NT2/D1 (cell line): ENCODE results near the gene ZNF12.
"Not testable (repeated sequence)": the region's sequence is repeated elsewhere in the genome, so short reads cannot be mapped to it uniquely, and the experiment has no call there.

ENCODE experiments used
- DNase-seq: peaks from one replicate; pipeline ENCODE4 v3.0.0-alpha.2; 2011; ENCODE audit warnings: low read depth, low spot score
- H3K27me3 ChIP-seq: 2 replicates; pipeline ENCODE4 v1.6.0; 2011; ENCODE audit warnings: mild to moderate bottlenecking; ENCODE audit not compliant: insufficient read length, insufficient read depth
- H3K36me3 ChIP-seq: 2 replicates; pipeline ENCODE4 v1.6.1; 2011; ENCODE audit warnings: mild to moderate bottlenecking, low read length, mixed read lengths; ENCODE audit not compliant: insufficient read depth, insufficient read length
- H3K4me1 ChIP-seq: 2 replicates; pipeline ENCODE4 v1.5.1; 2011; ENCODE audit not compliant: insufficient read depth, insufficient read length
- H3K4me3 ChIP-seq: 2 replicates; pipeline ENCODE4 v1.5.1; 2011; ENCODE audit warnings: low read depth; ENCODE audit not compliant: insufficient read length
- H3K9ac ChIP-seq: 2 replicates; pipeline ENCODE4 v1.6.0; 2011; ENCODE audit warnings: low read depth; ENCODE audit not compliant: insufficient read length
- H3K9me3 ChIP-seq: 2 replicates; pipeline ENCODE4 v1.5.1; 2011; ENCODE audit warnings: mild to moderate bottlenecking, low read length; ENCODE audit not compliant: insufficient read depth
- SUZ12 ChIP-seq: IDR thresholded peaks from 2 replicates; pipeline ENCODE4 v1.6.1; 2011; ENCODE audit not compliant: insufficient read length, insufficient read depth; ENCODE audit errors: extremely low read depth
- YY1 ChIP-seq: IDR thresholded peaks from 2 replicates; pipeline ENCODE4 v1.6.1; 2011; ENCODE audit not compliant: insufficient read length, insufficient read depth
- ZNF274 ChIP-seq: IDR thresholded peaks from 2 replicates; pipeline ENCODE4 v1.6.1; 2011; ENCODE audit warnings: mild to moderate bottlenecking, low read depth, low read length

ZNF12 gene

GRCh38 chr7:6729492-6730342 is 23.0 kb upstream of the ZNF12 start:
- no peaks in the 10 kb centered on the region for H3K9me3 ChIP-seq
- peak; percentile 27 for TF ChIP-seq YY1
- TF ChIP-seq ZNF274 = no peak
- no peak for TF ChIP-seq SUZ12
- H3K36me3 ChIP-seq = peaks cover 24% of the 10 kb centered on the region
- H3K4me1 ChIP-seq = peaks cover 7% of the 10 kb centered on the region
- DNase-seq = peak; percentile 97
- no peaks in the 10 kb centered on the region for H3K27me3 ChIP-seq
- peak overlapping the region; percentile 98 for H3K9ac ChIP-seq
- peak overlapping the region; percentile 94 for H3K4me3 ChIP-seq

DNA sequence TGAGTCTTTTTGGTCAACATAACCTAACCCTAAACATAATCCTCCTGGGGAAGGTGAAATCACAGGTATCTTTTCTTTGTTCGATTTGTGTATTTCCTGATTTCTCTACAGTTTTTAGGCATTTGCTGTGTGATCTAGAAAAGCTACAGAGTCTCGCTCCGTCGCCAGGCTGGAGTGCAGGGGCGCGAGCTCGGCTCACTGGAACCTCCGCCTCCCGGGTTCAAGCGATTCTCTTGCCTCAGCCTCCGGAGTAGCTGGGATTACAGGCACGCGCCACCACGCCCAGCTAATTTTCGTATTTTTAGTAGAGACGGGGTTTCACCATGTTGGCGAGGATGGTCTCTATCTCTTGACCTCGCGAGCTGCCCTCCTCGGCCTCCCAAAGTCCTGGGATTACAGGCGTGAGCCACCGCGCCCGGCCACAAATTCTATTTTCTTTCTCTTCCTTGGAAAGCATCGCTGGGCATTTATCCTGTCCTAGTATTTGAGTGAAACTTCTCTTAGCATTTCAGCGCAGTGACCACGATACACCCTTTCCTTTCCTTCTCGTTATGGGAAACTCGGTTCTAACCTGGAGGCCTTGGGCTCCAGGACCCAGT is 22.2 kb upstream of the ZNF12 start:
- H3K4me1 ChIP-seq, H3K9me3 ChIP-seq, H3K9ac ChIP-seq, DNase-seq, H3K27me3 ChIP-seq: not testable (repeated sequence)
- Histone ChIP-seq H3K36me3 (peaks cover 18% of the 10 kb centered on the region), H3K4me3 (peak overlapping the region; percentile 94)

GRCh38 chr7:6727663-6728062 is 20.9 kb upstream of the ZNF12 start:
- H3K27me3 ChIP-seq = no peaks in the 10 kb centered on the region
- peaks cover 5% of the 10 kb centered on the region for H3K36me3 ChIP-seq
- no peak overlapping the region for H3K4me3 ChIP-seq
- no peak for DNase-seq
- no peaks in the 10 kb centered on the region for H3K9me3 ChIP-seq
- H3K4me1 ChIP-seq = peaks cover 7% of the 10 kb centered on the region
- TF ChIP-seq SUZ12 = no peak
- no peak for TF ChIP-seq ZNF274
- TF ChIP-seq YY1 = no peak
- no peak overlapping the region for H3K9ac ChIP-seq

DNA sequence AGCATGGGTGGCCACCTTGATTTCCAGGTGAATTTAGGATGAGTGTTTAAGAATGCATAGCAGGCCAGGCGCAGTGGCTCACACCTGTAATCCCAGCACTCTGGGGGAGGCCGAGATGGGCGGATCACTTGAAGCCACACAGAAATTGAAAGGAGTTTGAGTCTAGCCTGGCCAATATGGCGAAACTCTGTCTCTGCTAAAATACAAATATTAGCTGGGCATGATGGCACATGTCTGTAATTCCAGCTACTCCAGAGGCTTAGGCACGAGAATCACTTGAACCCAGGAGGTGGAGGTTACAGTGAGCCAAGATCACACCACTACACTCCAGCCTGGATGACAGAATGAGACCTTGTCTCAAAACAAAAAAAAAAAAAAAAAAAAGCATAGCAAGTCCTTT is 19.6 kb upstream of the ZNF12 start:
- not testable (repeated sequence) for H3K9me3 ChIP-seq, DNase-seq, H3K9ac ChIP-seq, H3K36me3 ChIP-seq, H3K27me3 ChIP-seq, H3K4me3 ChIP-seq, H3K4me1 ChIP-seq

- H3K9me3 ChIP-seq = no peaks in the 10 kb centered on the region
- no peak overlapping the region for H3K4me3 ChIP-seq
- H3K9ac ChIP-seq = no peak overlapping the region
- TF ChIP-seq ZNF274 (no peak), YY1 (no peak), SUZ12 (no peak)
- peaks cover 7% of the 10 kb centered on the region for H3K4me1 ChIP-seq
- H3K36me3 ChIP-seq = no peaks in the 10 kb centered on the region
- H3K27me3 ChIP-seq = no peaks in the 10 kb centered on the region
- no peak for DNase-seq
These were observed 18.3 kb upstream of the ZNF12 start for GRCh38 chr7:6725003-6725402.

GRCh38 chr7:6724351-6724750 is 17.6 kb upstream of the ZNF12 start:
- H3K4me3 ChIP-seq, H3K4me1 ChIP-seq, H3K9me3 ChIP-seq, H3K27me3 ChIP-seq, H3K9ac ChIP-seq, DNase-seq, H3K36me3 ChIP-seq: not testable (repeated sequence)

- Histone ChIP-seq H3K36me3 (no peaks in the 10 kb centered on the region), H3K4me3 (no peak overlapping the region), H3K9me3 (no peaks in the 10 kb centered on the region), H3K27me3 (no peaks in the 10 kb centered on the region), H3K9ac (no peak overlapping the region), H3K4me1 (no peaks in the 10 kb centered on the region)
- TF ChIP-seq SUZ12 = no peak
- no peak for TF ChIP-seq YY1
- TF ChIP-seq ZNF274 = no peak
- DNase-seq = no peak
These were observed 11.4 kb upstream of the ZNF12 start for GRCh38 chr7:6718124-6718523.

- H3K4me1 ChIP-seq, H3K27me3 ChIP-seq, H3K9ac ChIP-seq, DNase-seq, H3K36me3 ChIP-seq, H3K4me3 ChIP-seq, H3K9me3 ChIP-seq: not testable (repeated sequence)
These were observed 9.2 kb upstream of the ZNF12 start for GRCh38 chr7:6715898-6716297.
